BE2C (cell line): ENCODE measurements around the gene C4orf17. TPM values are rescaled to one million over a fixed set of nuclear protein-coding genes. Genes with fewer than 3 reads are reported as not detected.
A peak's percentile ranks its signal among the peaks of the same experiment; 100 is the strongest.

ENCODE experiments used
- DNase-seq: peaks from one replicate; pipeline ENCODE4 v3.0.0-alpha.2; 2020
- H3K27me3 ChIP-seq: fragments of 250-450 bp; sonication (Bioruptor Pico); 2 replicates; pipeline ENCODE4 v1.5.1; 2020; ENCODE audit warnings: mild to moderate bottlenecking
- H3K36me3 ChIP-seq: fragments of 250-450 bp; sonication (Bioruptor Pico); 2 replicates; pipeline ENCODE4 v1.5.1; 2020; ENCODE audit warnings: mild to moderate bottlenecking
- H3K4me1 ChIP-seq: fragments of 250-450 bp; sonication (Bioruptor Pico); 2 replicates; pipeline ENCODE4 v1.5.1; 2020
- H3K4me3 ChIP-seq: 2 replicates; pipeline ENCODE4 v1.5.1; 2011; ENCODE audit warnings: low read depth, low read length
- H3K9me3 ChIP-seq: fragments of 250-450 bp; sonication (Bioruptor Pico); 2 replicates; pipeline ENCODE4 v1.5.1; 2020
- CTCF ChIP-seq: IDR thresholded peaks from 2 replicates; pipeline ENCODE4 v1.5.1; 2012; ENCODE audit warnings: mild to moderate bottlenecking, low read depth, low read length
- polyA plus RNA-seq: library from polyadenylated mRNA; unstranded; fragments of >200 nt; gene quantifications from one replicate; pipeline ENCODE4 v1.2.1, GENCODE V29; 2012; ENCODE audit warnings: low read depth, missing spikeins; ENCODE audit not compliant: insufficient read length, insufficient read depth

Gene C4orf17
- polyA plus RNA-seq, result not detected

- TF ChIP-seq CTCF, result no peak
- Histone ChIP-seq H3K4me1 (no peaks in the 10 kb centered on the region), H3K27me3 (peaks cover 4% of the 10 kb centered on the region; the same call in 1 of the 2 replicates), H3K9me3 (no peaks in the 10 kb centered on the region), H3K36me3 (no peaks in the 10 kb centered on the region), H3K4me3 (no peak within 1 kb of the TSS)
- DNase-seq, result no peak
These were observed at the start of gene C4orf17 for GRCh38 chr4:99510721-99511120. Gene C4orf17, plus strand, starts transcription at chr4:99511021. Its CDS starts 2,061 bp downstream, at chr4:99513082.

GRCh38 chr4:99461623-99462401 is 49.0 kb upstream of the C4orf17 start:
- no peaks in the 10 kb centered on the region for H3K9me3 ChIP-seq
- H3K27me3 ChIP-seq, result 0 out of 2 replicates have a peak, but pooled peaks cover 3% of the 10 kb centered on the region
- H3K4me1 ChIP-seq, result no peaks in the 10 kb centered on the region
- no peak for TF ChIP-seq CTCF
- DNase-seq, result no peak
- no peaks in the 10 kb centered on the region for H3K36me3 ChIP-seq
- no peak overlapping the region for H3K4me3 ChIP-seq

GRCh38 chr4:99462875-99463464 is 47.9 kb upstream of the C4orf17 start:
- H3K9me3 ChIP-seq, result no peaks in the 10 kb centered on the region
- peak; percentile 81 for TF ChIP-seq CTCF
- H3K27me3 ChIP-seq, result 0 out of 2 replicates have a peak, but pooled peaks cover 3% of the 10 kb centered on the region
- no peaks in the 10 kb centered on the region for H3K4me1 ChIP-seq
- no peak overlapping the region for H3K4me3 ChIP-seq
- peak; percentile 55 for DNase-seq
- H3K36me3 ChIP-seq, result no peaks in the 10 kb centered on the region

- Histone ChIP-seq H3K9me3 (no peaks in the 10 kb centered on the region), H3K27me3 (0 out of 2 replicates have a peak, but pooled peaks cover 3% of the 10 kb centered on the region), H3K4me3 (no peak overlapping the region), H3K36me3 (no peaks in the 10 kb centered on the region), H3K4me1 (no peaks in the 10 kb centered on the region)
- no peak for DNase-seq
- no peak for TF ChIP-seq CTCF
These were observed 47.3 kb upstream of the C4orf17 start for GRCh38 chr4:99463566-99463965.

GRCh38 chr4:99467887-99468286 is 42.9 kb upstream of the C4orf17 start:
- no peaks in the 10 kb centered on the region for H3K4me1 ChIP-seq
- TF ChIP-seq CTCF, result no peak
- no peak overlapping the region for H3K4me3 ChIP-seq
- no peaks in the 10 kb centered on the region for H3K36me3 ChIP-seq
- no peaks in the 10 kb centered on the region for H3K9me3 ChIP-seq
- no peak for DNase-seq
- peaks cover 3% of the 10 kb centered on the region; the same call in 1 of the 2 replicates for H3K27me3 ChIP-seq

- TF ChIP-seq CTCF, result no peak
- no peaks in the 10 kb centered on the region for H3K9me3 ChIP-seq
- peaks cover 1% of the 10 kb centered on the region; the same call in 1 of the 2 replicates for H3K27me3 ChIP-seq
- no peaks in the 10 kb centered on the region for H3K36me3 ChIP-seq
- no peak for DNase-seq
- H3K4me1 ChIP-seq, result no peaks in the 10 kb centered on the region
- no peak overlapping the region for H3K4me3 ChIP-seq
These were observed 41.9 kb upstream of the C4orf17 start for GRCh38 chr4:99468889-99469288.
